OCI-LY1 (cell line): ENCODE data around the gene SPRR2B.
"Not testable (repeated sequence)": the region's sequence is repeated elsewhere in the genome, so short reads cannot be mapped to it uniquely, and the experiment has no call there.

Experiments used
- H2AFZ ChIP-seq: fragments of 200-600 bp; sonication (generic), shearing (Covaris generic); 2 replicates; pipeline ENCODE4 v1.6.0; 2014; ENCODE audit warnings: antibody characterized with exemption, mild to moderate bottlenecking, low read length
- H3F3A ChIP-seq: fragments of 200-600 bp; sonication (generic), shearing (Covaris generic); 2 replicates; pipeline ENCODE4 v1.6.0; 2014; ENCODE audit warnings: mild to moderate bottlenecking, antibody characterized with exemption, low read length, moderate library complexity; ENCODE audit not compliant: insufficient read depth
- H3K27ac ChIP-seq: fragments of 200-600 bp; sonication (generic); 2 replicates; pipeline ENCODE4 v1.5.1; 2014; ENCODE audit warnings: low read length, mixed run types, mild to moderate bottlenecking, low read depth; ENCODE audit not compliant: poor library complexity, severe bottlenecking
- H3K27me3 ChIP-seq: fragments of 200-600 bp; sonication (generic); 2 replicates; pipeline ENCODE4 v1.6.0; 2014; ENCODE audit warnings: antibody characterized with exemption, mild to moderate bottlenecking, low read length, moderate library complexity; ENCODE audit not compliant: insufficient read depth
- H3K36me3 ChIP-seq: fragments of 200-600 bp; sonication (generic); 2 replicates; pipeline ENCODE4 v1.6.1; 2014; ENCODE audit warnings: mild to moderate bottlenecking, antibody characterized with exemption, low read length, moderate library complexity, mixed read lengths; ENCODE audit not compliant: insufficient read depth
- H3K4me1 ChIP-seq: fragments of 200-600 bp; sonication (generic); 2 replicates; pipeline ENCODE4 v1.5.1; 2014; ENCODE audit warnings: mild to moderate bottlenecking, low read length, moderate library complexity; ENCODE audit not compliant: insufficient read depth, severe bottlenecking
- H3K4me2 ChIP-seq: fragments of 200-600 bp; sonication (generic), shearing (Covaris generic); 2 replicates; pipeline ENCODE4 v1.6.1; 2014; ENCODE audit warnings: low read length
- H3K4me3 ChIP-seq: fragments of 200-600 bp; sonication (generic); 2 replicates; pipeline ENCODE4 v1.5.1; 2014; ENCODE audit warnings: low read length, low read depth, mild to moderate bottlenecking, mixed read lengths; ENCODE audit not compliant: poor library complexity, severe bottlenecking
- H3K79me2 ChIP-seq: fragments of 200-600 bp; shearing (Covaris generic); 2 replicates; pipeline ENCODE4 v1.6.1; 2016; ENCODE audit warnings: mixed run types, low read length, mixed read lengths; ENCODE audit not compliant: insufficient read depth
- H3K9ac ChIP-seq: fragments of 200-600 bp; sonication (generic), shearing (Covaris generic); 2 replicates; pipeline ENCODE4 v1.6.1; 2014; ENCODE audit warnings: mild to moderate bottlenecking, low read length, mixed read lengths
- H3K9me2 ChIP-seq: fragments of 200-600 bp; sonication (generic), shearing (Covaris generic); 2 replicates; pipeline ENCODE4 v1.6.1; 2014; ENCODE audit warnings: low read depth, mild to moderate bottlenecking, low read length, mixed read lengths
- H3K9me3 ChIP-seq: fragments of 200-600 bp; shearing (Covaris generic); 2 replicates; pipeline ENCODE4 v1.6.1; 2014; ENCODE audit warnings: low read length, mixed read lengths
- H4K20me1 ChIP-seq: fragments of 200-600 bp; sonication (generic), shearing (Covaris generic); 2 replicates; pipeline ENCODE4 v1.6.0; 2016; ENCODE audit warnings: mild to moderate bottlenecking, low read length; ENCODE audit not compliant: insufficient read depth
- EZH2 ChIP-seq: fragments of 200-600 bp; sonication (generic), shearing (Covaris generic); IDR thresholded peaks from 2 replicates; pipeline ENCODE4 v1.8.0; 2017; ENCODE audit warnings: borderline replicate concordance, mixed run types, mild to moderate bottlenecking, antibody characterized with exemption, low read length, moderate library complexity, mixed read lengths
- TF ChIP-seq, protein P1 (sequence below): fragments of 200-600 bp; sonication (generic), shearing (Covaris generic); IDR thresholded peaks from 2 replicates; pipeline ENCODE4 v1.5.1; 2017; ENCODE audit warnings: mild to moderate bottlenecking, antibody characterized with exemption, low read length, moderate library complexity, mixed read lengths

Gene SPRR2B

DNA sequence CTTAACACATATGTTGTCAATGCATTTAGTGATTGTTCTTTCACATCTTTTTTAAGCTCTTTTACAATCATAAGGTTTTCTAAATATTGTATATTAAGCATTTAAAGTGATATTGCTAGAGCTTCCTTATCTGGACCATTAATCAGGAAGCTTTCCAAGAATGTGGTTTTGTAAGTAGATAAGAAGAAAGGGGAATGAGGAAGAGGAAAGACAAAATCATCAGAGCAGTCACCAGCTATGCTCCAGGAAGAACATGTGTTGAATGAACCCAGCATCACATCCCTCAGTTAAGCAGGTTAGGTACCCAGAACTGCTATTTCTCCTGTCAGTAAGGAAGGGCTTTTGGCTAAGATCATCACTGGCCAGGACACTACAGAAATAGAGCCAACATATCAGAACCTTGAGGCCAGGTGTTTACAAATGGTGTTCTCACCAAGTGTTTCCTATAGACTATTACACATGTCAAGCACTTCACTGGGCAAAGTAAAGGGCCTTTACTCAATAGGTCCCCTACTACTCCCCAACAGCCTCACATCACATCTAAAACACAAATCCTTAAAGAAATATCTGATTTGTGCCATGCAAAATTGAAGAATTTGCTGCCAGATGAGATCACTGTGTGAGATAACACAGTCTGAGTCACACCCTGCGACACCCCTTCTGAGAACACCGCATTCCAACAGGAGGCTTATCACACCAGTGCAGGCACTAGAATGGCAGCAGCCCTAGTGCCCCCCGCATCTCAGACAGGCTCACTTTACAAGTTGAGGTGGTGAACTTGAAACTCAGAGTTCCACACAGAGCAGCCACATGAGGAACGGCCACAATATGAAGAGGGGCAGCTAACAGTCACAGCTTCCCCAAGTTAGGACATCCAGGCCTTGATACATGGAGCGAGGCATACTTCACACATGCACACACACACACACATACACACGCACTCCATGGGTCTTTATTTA lies 12.3 kb downstream of the SPRR2B start:
- Histone ChIP-seq H3K9me2 (no peaks in the 10 kb centered on the region), H3K27ac (no peak overlapping the region), H3K4me1 (no peaks in the 10 kb centered on the region), H3K36me3 (no peaks in the 10 kb centered on the region), H3K79me2 (no peaks in the 10 kb centered on the region), H4K20me1 (no peaks in the 10 kb centered on the region), H3F3A (no peaks in the 10 kb centered on the region), H3K9me3 (no peaks in the 10 kb centered on the region), H3K4me3 (no peak overlapping the region), H3K4me2 (no peak overlapping the region), H2AFZ (no peak overlapping the region), H3K27me3 (no peaks in the 10 kb centered on the region), H3K9ac (no peak overlapping the region)
- no peak for TF ChIP-seq EZH2
- TF ChIP-seq, protein P1, sequence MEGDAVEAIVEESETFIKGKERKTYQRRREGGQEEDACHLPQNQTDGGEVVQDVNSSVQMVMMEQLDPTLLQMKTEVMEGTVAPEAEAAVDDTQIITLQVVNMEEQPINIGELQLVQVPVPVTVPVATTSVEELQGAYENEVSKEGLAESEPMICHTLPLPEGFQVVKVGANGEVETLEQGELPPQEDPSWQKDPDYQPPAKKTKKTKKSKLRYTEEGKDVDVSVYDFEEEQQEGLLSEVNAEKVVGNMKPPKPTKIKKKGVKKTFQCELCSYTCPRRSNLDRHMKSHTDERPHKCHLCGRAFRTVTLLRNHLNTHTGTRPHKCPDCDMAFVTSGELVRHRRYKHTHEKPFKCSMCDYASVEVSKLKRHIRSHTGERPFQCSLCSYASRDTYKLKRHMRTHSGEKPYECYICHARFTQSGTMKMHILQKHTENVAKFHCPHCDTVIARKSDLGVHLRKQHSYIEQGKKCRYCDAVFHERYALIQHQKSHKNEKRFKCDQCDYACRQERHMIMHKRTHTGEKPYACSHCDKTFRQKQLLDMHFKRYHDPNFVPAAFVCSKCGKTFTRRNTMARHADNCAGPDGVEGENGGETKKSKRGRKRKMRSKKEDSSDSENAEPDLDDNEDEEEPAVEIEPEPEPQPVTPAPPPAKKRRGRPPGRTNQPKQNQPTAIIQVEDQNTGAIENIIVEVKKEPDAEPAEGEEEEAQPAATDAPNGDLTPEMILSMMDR: no peak

DNA sequence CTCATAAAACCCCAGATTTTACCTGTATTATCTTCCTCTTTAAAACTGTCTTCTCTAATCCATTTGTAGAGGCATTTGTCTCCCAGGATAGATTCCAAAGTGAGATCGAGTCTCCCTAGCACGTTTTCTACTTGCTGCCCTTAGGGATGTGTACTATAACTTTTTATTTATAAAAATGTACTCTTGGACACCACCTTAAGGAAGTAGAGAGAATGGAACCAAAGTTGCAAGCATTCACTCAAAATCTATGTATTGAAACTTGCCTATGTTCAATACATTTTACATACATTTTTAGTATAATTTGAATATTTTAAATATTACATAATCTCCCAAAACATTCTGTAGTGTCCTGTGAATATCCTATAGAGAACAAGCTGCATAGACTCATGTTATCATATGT lies 13.3 kb downstream of the SPRR2B start:
- Histone ChIP-seq H4K20me1 (no peaks in the 10 kb centered on the region), H3K4me3 (no peak overlapping the region), H3K9ac (no peak overlapping the region), H3K27ac (no peak overlapping the region), H3K79me2 (no peaks in the 10 kb centered on the region), H3K27me3 (no peaks in the 10 kb centered on the region), H3K36me3 (no peaks in the 10 kb centered on the region), H3K9me3 (no peaks in the 10 kb centered on the region), H3K4me2 (no peak overlapping the region), H2AFZ (no peak overlapping the region), H3K4me1 (no peaks in the 10 kb centered on the region), H3F3A (no peaks in the 10 kb centered on the region), H3K9me2 (no peaks in the 10 kb centered on the region)
- no peak for TF ChIP-seq EZH2
- TF ChIP-seq, protein P1: no peak

- H3K9me3 ChIP-seq: no peaks in the 10 kb centered on the region
- H3K9me2 ChIP-seq: no peaks in the 10 kb centered on the region
- no peaks in the 10 kb centered on the region for H4K20me1 ChIP-seq
- H3K27me3 ChIP-seq: no peaks in the 10 kb centered on the region
- H3F3A ChIP-seq: no peaks in the 10 kb centered on the region
- no peak within 1 kb of the TSS for H3K4me2 ChIP-seq
- no peaks in the 10 kb centered on the region for H3K4me1 ChIP-seq
- H3K4me3 ChIP-seq: no peak within 1 kb of the TSS
- H3K79me2 ChIP-seq: no peaks in the 10 kb centered on the region
- TF ChIP-seq EZH2: no peak
- H3K36me3 ChIP-seq: no peaks in the 10 kb centered on the region
- H3K27ac ChIP-seq: no peak within 1 kb of the TSS
- no peak within 1 kb of the TSS for H2AFZ ChIP-seq
- no peak within 1 kb of the TSS for H3K9ac ChIP-seq
Observed at GRCh38 chr1:153057375-153057774, 14.0 kb downstream of the SPRR2B start, which contains the start of gene SPRR2A. Gene SPRR2A (minus strand): TSS chr1:153057512. CDS start chr1:153056735, 777 bp downstream.

GRCh38 chr1:153056111-153056510 lies 15.3 kb downstream of the SPRR2B start:
- not testable (repeated sequence) for H3K9ac ChIP-seq, H3K79me2 ChIP-seq, H3K27me3 ChIP-seq, H3F3A ChIP-seq, H2AFZ ChIP-seq, H3K4me1 ChIP-seq, H3K9me2 ChIP-seq, H3K4me3 ChIP-seq, H3K27ac ChIP-seq, H3K4me2 ChIP-seq, H3K9me3 ChIP-seq, H4K20me1 ChIP-seq, H3K36me3 ChIP-seq
